Measurements from ENCODE around the gene PEAK1.

PEAK1 gene, protein sequence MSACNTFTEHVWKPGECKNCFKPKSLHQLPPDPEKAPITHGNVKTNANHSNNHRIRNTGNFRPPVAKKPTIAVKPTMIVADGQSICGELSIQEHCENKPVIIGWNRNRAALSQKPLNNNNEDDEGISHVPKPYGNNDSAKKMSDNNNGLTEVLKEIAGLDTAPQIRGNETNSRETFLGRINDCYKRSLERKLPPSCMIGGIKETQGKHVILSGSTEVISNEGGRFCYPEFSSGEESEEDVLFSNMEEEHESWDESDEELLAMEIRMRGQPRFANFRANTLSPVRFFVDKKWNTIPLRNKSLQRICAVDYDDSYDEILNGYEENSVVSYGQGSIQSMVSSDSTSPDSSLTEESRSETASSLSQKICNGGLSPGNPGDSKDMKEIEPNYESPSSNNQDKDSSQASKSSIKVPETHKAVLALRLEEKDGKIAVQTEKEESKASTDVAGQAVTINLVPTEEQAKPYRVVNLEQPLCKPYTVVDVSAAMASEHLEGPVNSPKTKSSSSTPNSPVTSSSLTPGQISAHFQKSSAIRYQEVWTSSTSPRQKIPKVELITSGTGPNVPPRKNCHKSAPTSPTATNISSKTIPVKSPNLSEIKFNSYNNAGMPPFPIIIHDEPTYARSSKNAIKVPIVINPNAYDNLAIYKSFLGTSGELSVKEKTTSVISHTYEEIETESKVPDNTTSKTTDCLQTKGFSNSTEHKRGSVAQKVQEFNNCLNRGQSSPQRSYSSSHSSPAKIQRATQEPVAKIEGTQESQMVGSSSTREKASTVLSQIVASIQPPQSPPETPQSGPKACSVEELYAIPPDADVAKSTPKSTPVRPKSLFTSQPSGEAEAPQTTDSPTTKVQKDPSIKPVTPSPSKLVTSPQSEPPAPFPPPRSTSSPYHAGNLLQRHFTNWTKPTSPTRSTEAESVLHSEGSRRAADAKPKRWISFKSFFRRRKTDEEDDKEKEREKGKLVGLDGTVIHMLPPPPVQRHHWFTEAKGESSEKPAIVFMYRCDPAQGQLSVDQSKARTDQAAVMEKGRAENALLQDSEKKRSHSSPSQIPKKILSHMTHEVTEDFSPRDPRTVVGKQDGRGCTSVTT (N-terminal part only)

DNA sequence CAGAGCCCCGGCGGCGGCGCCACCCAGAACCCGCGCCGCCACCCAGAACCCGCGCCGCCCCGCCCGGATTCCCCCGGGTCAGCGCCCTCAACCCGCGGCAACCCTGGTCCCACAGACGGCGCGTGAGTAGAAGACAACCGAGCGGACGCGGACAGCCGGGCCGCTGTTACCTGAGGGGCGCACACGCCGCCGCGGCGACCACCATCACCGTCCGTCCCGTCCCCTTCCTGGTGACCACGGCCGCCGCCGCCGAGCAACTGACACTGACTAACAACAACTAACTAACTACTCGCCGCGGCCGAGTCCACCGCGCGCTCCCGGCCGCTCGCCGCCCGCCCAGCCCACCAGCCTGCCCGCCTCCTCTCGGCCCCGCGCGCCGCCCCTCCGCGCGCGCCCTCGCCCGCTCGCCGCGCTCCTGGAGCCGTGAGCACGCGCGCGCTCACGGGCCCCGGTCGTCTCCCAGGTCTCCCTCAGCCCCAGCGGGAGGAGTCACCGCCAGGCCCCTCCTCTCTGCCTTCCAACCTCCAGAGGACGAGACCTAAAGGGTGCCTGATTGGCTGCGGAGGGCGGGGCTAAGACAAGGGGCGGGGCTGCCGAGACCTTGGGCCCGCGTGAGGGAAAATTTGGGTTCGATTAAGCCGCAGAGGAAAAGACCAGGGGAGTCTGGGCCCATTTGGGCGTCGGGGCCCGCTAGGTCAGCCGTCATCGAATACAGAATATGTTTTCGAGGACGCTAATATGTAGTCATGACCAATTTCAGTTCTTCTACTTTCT, at the start of gene PEAK1:
Gene PEAK1 (minus strand): TSS at position 269 of the 774 bp plus-strand sequence. CDS start 238,178 bp downstream, outside the sequence.
- TF ChIP-seq TSHZ2 (CRISPR knock-in tag; IDR thresholded peaks at IDR 0.05) (0 out of 2 replicates have a peak, but pooled peaks have one; percentile 13), SNAI2 (CRISPR knock-in tag; IDR thresholded peaks at IDR 0.05) (peak; percentile 75; the same call in 1 of the 2 replicates), ESRRG (CRISPR knock-in tag; IDR thresholded peaks at IDR 0.05) (no peak)
- ATAC-seq = peak; percentile 95

GRCh38 chr15:77468896-77469295, 49.0 kb upstream of the PEAK1 start:
- TF ChIP-seq ZFP3 (CRISPR knock-in tag; IDR thresholded peaks at IDR 0.05) (no peak), OSR1 (CRISPR knock-in tag; IDR thresholded peaks at IDR 0.05) (no peak), TOX (CRISPR knock-in tag; IDR thresholded peaks at IDR 0.05; ENCODE audit: borderline replicate concordance) (no peak), RARB (CRISPR knock-in tag; IDR thresholded peaks at IDR 0.05) (no peak), ZFP30 (CRISPR knock-in tag; IDR thresholded peaks at IDR 0.05) (no peak), CSDC2 (CRISPR knock-in tag; IDR thresholded peaks at IDR 0.05) (no peak), SNAI2 (CRISPR knock-in tag; IDR thresholded peaks at IDR 0.05) (no peak), ARNTL (CRISPR knock-in tag; IDR thresholded peaks at IDR 0.05; ENCODE audit: borderline replicate concordance, low read depth) (no peak), BACH2 (CRISPR knock-in tag; IDR thresholded peaks at IDR 0.05; ENCODE audit: borderline replicate concordance) (no peak), ZNF8 (CRISPR knock-in tag; IDR thresholded peaks at IDR 0.05) (no peak)
- TF ChIP-seq, protein P1, sequence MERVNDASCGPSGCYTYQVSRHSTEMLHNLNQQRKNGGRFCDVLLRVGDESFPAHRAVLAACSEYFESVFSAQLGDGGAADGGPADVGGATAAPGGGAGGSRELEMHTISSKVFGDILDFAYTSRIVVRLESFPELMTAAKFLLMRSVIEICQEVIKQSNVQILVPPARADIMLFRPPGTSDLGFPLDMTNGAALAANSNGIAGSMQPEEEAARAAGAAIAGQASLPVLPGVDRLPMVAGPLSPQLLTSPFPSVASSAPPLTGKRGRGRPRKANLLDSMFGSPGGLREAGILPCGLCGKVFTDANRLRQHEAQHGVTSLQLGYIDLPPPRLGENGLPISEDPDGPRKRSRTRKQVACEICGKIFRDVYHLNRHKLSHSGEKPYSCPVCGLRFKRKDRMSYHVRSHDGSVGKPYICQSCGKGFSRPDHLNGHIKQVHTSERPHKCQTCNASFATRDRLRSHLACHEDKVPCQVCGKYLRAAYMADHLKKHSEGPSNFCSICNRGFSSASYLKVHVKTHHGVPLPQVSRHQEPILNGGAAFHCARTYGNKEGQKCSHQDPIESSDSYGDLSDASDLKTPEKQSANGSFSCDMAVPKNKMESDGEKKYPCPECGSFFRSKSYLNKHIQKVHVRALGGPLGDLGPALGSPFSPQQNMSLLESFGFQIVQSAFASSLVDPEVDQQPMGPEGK (CRISPR knock-in tag; IDR thresholded peaks at IDR 0.05; ENCODE audit: borderline replicate concordance) = no peak
- ATAC-seq = no peak

DNA sequence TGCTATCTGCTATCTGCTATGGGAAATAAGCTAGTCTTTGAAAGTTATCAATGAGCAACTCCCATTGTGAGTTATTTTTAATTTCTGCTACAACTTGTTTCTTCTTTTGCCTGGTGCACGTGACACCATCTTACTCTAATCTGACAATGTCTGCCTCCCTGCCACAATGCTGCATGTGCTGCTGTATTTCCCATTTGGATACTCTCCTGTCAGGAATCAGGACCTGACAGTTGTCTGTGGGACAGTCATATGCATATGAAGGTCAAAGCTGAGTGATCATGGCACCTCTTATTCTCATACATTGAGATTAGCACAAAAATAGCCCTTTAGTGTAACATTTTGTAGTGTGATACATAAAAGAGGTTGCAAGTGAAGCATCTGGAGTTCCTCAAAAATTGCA, 46.6 kb upstream of the PEAK1 start:
- no peak for ATAC-seq
- TF ChIP-seq TCF4 (CRISPR knock-in tag; IDR thresholded peaks at IDR 0.05; ENCODE audit: borderline replicate concordance) (no peak), OSR1 (CRISPR knock-in tag; IDR thresholded peaks at IDR 0.05) (no peak), RARB (CRISPR knock-in tag; IDR thresholded peaks at IDR 0.05) (no peak), ZFP3 (CRISPR knock-in tag; IDR thresholded peaks at IDR 0.05) (no peak), CSDC2 (CRISPR knock-in tag; IDR thresholded peaks at IDR 0.05) (no peak), ESRRG (CRISPR knock-in tag; IDR thresholded peaks at IDR 0.05) (no peak), PPARA (CRISPR knock-in tag; IDR thresholded peaks at IDR 0.05; ENCODE audit: borderline replicate concordance) (no peak), BACH2 (CRISPR knock-in tag; IDR thresholded peaks at IDR 0.05; ENCODE audit: borderline replicate concordance) (no peak)

DNA sequence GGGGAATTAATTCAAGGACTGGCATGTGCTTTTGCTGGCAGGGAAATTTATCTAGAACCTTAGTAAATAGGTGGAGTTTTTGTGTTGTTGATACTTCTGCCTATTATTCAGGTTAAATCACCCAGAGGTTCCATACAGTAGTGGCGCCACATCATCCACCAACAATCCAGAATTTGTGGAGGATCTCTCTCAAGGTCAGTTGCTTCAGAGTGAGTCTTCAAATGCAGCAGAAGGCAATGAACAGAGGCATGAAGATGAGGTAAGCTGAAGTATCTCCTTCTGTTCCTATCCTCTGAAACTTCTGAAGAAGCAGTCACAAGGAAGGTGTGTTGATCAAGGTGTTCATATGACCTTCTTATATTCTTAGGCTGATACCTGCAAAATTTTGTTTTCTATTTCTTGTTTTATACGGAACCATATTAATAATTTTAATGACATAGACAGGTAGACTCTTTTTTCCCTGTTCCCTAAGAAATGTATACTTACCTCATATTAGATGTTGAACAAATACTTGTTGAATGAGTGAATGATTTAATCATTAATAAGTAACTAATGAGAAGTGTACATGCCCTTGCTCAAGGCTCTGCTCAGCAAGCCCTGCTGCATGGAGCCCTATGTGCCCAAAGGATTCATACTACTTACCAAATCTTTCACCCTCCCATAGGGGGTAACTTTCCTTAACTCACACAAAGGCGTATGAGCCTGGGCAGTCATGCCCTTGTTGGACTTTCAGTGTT, 44.4 kb upstream of the PEAK1 start:
- no peak for ATAC-seq
- TF ChIP-seq, protein P2, sequence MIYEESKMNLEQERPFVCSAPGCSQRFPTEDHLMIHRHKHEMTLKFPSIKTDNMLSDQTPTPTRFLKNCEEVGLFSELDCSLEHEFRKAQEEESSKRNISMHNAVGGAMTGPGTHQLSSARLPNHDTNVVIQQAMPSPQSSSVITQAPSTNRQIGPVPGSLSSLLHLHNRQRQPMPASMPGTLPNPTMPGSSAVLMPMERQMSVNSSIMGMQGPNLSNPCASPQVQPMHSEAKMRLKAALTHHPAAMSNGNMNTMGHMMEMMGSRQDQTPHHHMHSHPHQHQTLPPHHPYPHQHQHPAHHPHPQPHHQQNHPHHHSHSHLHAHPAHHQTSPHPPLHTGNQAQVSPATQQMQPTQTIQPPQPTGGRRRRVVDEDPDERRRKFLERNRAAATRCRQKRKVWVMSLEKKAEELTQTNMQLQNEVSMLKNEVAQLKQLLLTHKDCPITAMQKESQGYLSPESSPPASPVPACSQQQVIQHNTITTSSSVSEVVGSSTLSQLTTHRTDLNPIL (CRISPR knock-in tag; IDR thresholded peaks at IDR 0.05; ENCODE audit: low read depth) = no peak
- TF ChIP-seq BACH2 (CRISPR knock-in tag; IDR thresholded peaks at IDR 0.05; ENCODE audit: borderline replicate concordance) (no peak), ZNF70 (CRISPR knock-in tag; IDR thresholded peaks at IDR 0.05) (no peak), ISL1 (CRISPR knock-in tag; IDR thresholded peaks at IDR 0.05) (no peak), ARNTL (CRISPR knock-in tag; IDR thresholded peaks at IDR 0.05; ENCODE audit: borderline replicate concordance, low read depth) (no peak)

Data from SK-N-SH treated with all-trans-retinoic acid at 6 μM for 48 hours (cell line).